ENCODE results near the gene SIPA1L3.

GRCh38 chr19:38197937-38198704 is 291.1 kb downstream of the SIPA1L3 start:
- TF ChIP-seq POLR2A (IDR thresholded peaks at IDR 0.05) (no peak), CTCF (IDR thresholded peaks at IDR 0.05) (no peak)

Measured in lower leg skin (tissue), 3 donors.